ENCODE results near the gene TMEM40.

Gene TMEM40

GRCh38 chr3:12756175-12756574, 2.9 kb downstream of the TMEM40 start:
- no peak overlapping the region for H4K8ac ChIP-seq (ENCODE audit: low read depth, low read length)
- no peak overlapping the region for H2AFZ ChIP-seq (ENCODE audit: insufficient read depth, low read length, poor library complexity)
- H3K79me2 ChIP-seq (ENCODE audit: control insufficient read depth, insufficient read depth, low read length, poor library complexity), result peaks cover 2% of the 10 kb centered on the region
- DNase-seq, result peak in 1 of 2 donors; percentile 8
- no peak overlapping the region for H3K4me2 ChIP-seq (ENCODE audit: low read length)
- H3K4ac ChIP-seq (ENCODE audit: low read depth, low read length), result no peak overlapping the region
- H2BK5ac ChIP-seq (ENCODE audit: low read depth, low read length, poor library complexity), result no peak overlapping the region
- no peak overlapping the region for H3K9ac ChIP-seq (ENCODE audit: low read length)
- H4K12ac ChIP-seq (ENCODE audit: low read depth, low read length), result no peak overlapping the region
- H3K14ac ChIP-seq (ENCODE audit: low read length), result no peak overlapping the region
- peaks cover 23 to 29% of the 10 kb centered on the region in 2 experiments for H3K4me1 ChIP-seq (ENCODE audit: control insufficient read depth in 1 of 2, insufficient read depth in 2 of 2, low read length in 2 of 2)
- no peak overlapping the region for H4K91ac ChIP-seq (ENCODE audit: low read depth, low read length)
- no peak overlapping the region for H2BK120ac ChIP-seq (ENCODE audit: insufficient read depth, low read length, poor library complexity)
- H3K27me3 ChIP-seq (ENCODE audit: insufficient read depth, low read length), result no peaks in the 10 kb centered on the region
- no CpG with 5 or more reads among the region's 4 CpGs for WGBS (ENCODE audit: extremely low coverage, insufficient coverage, insufficient read length)
- H3K79me1 ChIP-seq (ENCODE audit: low read length), result peaks cover 17% of the 10 kb centered on the region
- no peaks in the 10 kb centered on the region for H3K36me3 ChIP-seq (ENCODE audit: control insufficient read depth in 1 of 2, insufficient read depth in 2 of 2, low read length in 2 of 2)
- no peak overlapping the region for H2BK12ac ChIP-seq (ENCODE audit: low read length)
- H3K27ac ChIP-seq (ENCODE audit: low read depth, low read length), result no peak overlapping the region
- no peak overlapping the region for H2AK5ac ChIP-seq (ENCODE audit: low read length)
- H3K9me3 ChIP-seq (ENCODE audit: insufficient read depth, low read depth, low read length), result no peaks in the 10 kb centered on the region
- no peak overlapping the region for H3K4me3 ChIP-seq (ENCODE audit: low read depth, low read length)
- H3K18ac ChIP-seq (ENCODE audit: low read length), result no peak overlapping the region
- H3K23ac ChIP-seq (ENCODE audit: low read length), result no peak overlapping the region

GRCh38 chr3:12755754-12756153, 3.3 kb downstream of the TMEM40 start:
- no peak overlapping the region for H3K4ac ChIP-seq (ENCODE audit: low read depth, low read length)
- H3K4me3 ChIP-seq (ENCODE audit: low read depth, low read length), result no peak overlapping the region
- H4K91ac ChIP-seq (ENCODE audit: low read depth, low read length), result no peak overlapping the region
- no peak overlapping the region for H2AK5ac ChIP-seq (ENCODE audit: low read length)
- no peaks in the 10 kb centered on the region for H3K9me3 ChIP-seq (ENCODE audit: insufficient read depth, low read depth, low read length)
- no peak for DNase-seq
- no peak overlapping the region for H3K14ac ChIP-seq (ENCODE audit: low read length)
- WGBS (ENCODE audit: extremely low coverage, insufficient coverage, insufficient read length), result no CpG with 5 or more reads among the region's 6 CpGs
- H2BK5ac ChIP-seq (ENCODE audit: low read depth, low read length, poor library complexity), result no peak overlapping the region
- peaks cover 17% of the 10 kb centered on the region for H3K79me1 ChIP-seq (ENCODE audit: low read length)
- H3K4me1 ChIP-seq (ENCODE audit: control insufficient read depth in 1 of 2, insufficient read depth in 2 of 2, low read length in 2 of 2), result peaks cover 23 to 28% of the 10 kb centered on the region in 2 experiments
- no peak overlapping the region for H4K8ac ChIP-seq (ENCODE audit: low read depth, low read length)
- H3K4me2 ChIP-seq (ENCODE audit: low read length), result no peak overlapping the region
- no peak overlapping the region for H3K18ac ChIP-seq (ENCODE audit: low read length)
- no peak overlapping the region for H2BK12ac ChIP-seq (ENCODE audit: low read length)
- no peak overlapping the region for H3K9ac ChIP-seq (ENCODE audit: low read length)
- no peak overlapping the region for H3K23ac ChIP-seq (ENCODE audit: low read length)
- no peak overlapping the region for H3K27ac ChIP-seq (ENCODE audit: low read depth, low read length)
- H4K12ac ChIP-seq (ENCODE audit: low read depth, low read length), result no peak overlapping the region
- peaks cover 2% of the 10 kb centered on the region for H3K79me2 ChIP-seq (ENCODE audit: control insufficient read depth, insufficient read depth, low read length, poor library complexity)
- no peak overlapping the region for H2BK120ac ChIP-seq (ENCODE audit: insufficient read depth, low read length, poor library complexity)
- no peaks in the 10 kb centered on the region for H3K36me3 ChIP-seq (ENCODE audit: control insufficient read depth in 1 of 2, insufficient read depth in 2 of 2, low read length in 2 of 2)
- no peaks in the 10 kb centered on the region for H3K27me3 ChIP-seq (ENCODE audit: insufficient read depth, low read length)
- no peak overlapping the region for H2AFZ ChIP-seq (ENCODE audit: insufficient read depth, low read length, poor library complexity)

GRCh38 chr3:12754313-12754712, 4.7 kb downstream of the TMEM40 start:
- no peak overlapping the region for H4K12ac ChIP-seq (ENCODE audit: low read depth, low read length)
- peaks cover under 1% of the 10 kb centered on the region for H3K79me2 ChIP-seq (ENCODE audit: control insufficient read depth, insufficient read depth, low read length, poor library complexity)
- WGBS (ENCODE audit: extremely low coverage, insufficient coverage, insufficient read length), result no CpG with 5 or more reads among the region's 1 CpG
- no peak overlapping the region for H3K4ac ChIP-seq (ENCODE audit: low read depth, low read length)
- no peak overlapping the region for H3K27ac ChIP-seq (ENCODE audit: low read depth, low read length)
- no peak overlapping the region for H2AFZ ChIP-seq (ENCODE audit: insufficient read depth, low read length, poor library complexity)
- no peak overlapping the region for H3K18ac ChIP-seq (ENCODE audit: low read length)
- no peak overlapping the region for H3K4me2 ChIP-seq (ENCODE audit: low read length)
- H3K36me3 ChIP-seq (ENCODE audit: control insufficient read depth in 1 of 2, insufficient read depth in 2 of 2, low read length in 2 of 2), result peaks cover 0 to 3% of the 10 kb centered on the region in 2 experiments
- no peak overlapping the region for H3K4me3 ChIP-seq (ENCODE audit: low read depth, low read length)
- no peak for DNase-seq
- no peak overlapping the region for H3K14ac ChIP-seq (ENCODE audit: low read length)
- H2BK5ac ChIP-seq (ENCODE audit: low read depth, low read length, poor library complexity), result no peak overlapping the region
- H2BK12ac ChIP-seq (ENCODE audit: low read length), result no peak overlapping the region
- H2BK120ac ChIP-seq (ENCODE audit: insufficient read depth, low read length, poor library complexity), result no peak overlapping the region
- no peaks in the 10 kb centered on the region for H3K9me3 ChIP-seq (ENCODE audit: insufficient read depth, low read depth, low read length)
- H3K27me3 ChIP-seq (ENCODE audit: insufficient read depth, low read length), result no peaks in the 10 kb centered on the region
- no peak overlapping the region for H2AK5ac ChIP-seq (ENCODE audit: low read length)
- peaks cover 7% of the 10 kb centered on the region for H3K79me1 ChIP-seq (ENCODE audit: low read length)
- H3K23ac ChIP-seq (ENCODE audit: low read length), result no peak overlapping the region
- peaks cover 11 to 14% of the 10 kb centered on the region in 2 experiments for H3K4me1 ChIP-seq (ENCODE audit: control insufficient read depth in 1 of 2, insufficient read depth in 2 of 2, low read length in 2 of 2)
- H4K91ac ChIP-seq (ENCODE audit: low read depth, low read length), result no peak overlapping the region
- H3K9ac ChIP-seq (ENCODE audit: low read length), result no peak overlapping the region
- no peak overlapping the region for H4K8ac ChIP-seq (ENCODE audit: low read depth, low read length)

- no peak overlapping the region for H3K23ac ChIP-seq (ENCODE audit: low read length)
- H4K91ac ChIP-seq (ENCODE audit: low read depth, low read length), result peak overlapping the region; percentile 19
- no peak overlapping the region for H3K4ac ChIP-seq (ENCODE audit: low read depth, low read length)
- H2BK120ac ChIP-seq (ENCODE audit: insufficient read depth, low read length, poor library complexity), result peak overlapping the region; percentile 54
- no peak overlapping the region for H3K4me2 ChIP-seq (ENCODE audit: low read length)
- H3K79me2 ChIP-seq (ENCODE audit: control insufficient read depth, insufficient read depth, low read length, poor library complexity), result no peaks in the 10 kb centered on the region
- no peak overlapping the region for H3K4me3 ChIP-seq (ENCODE audit: low read depth, low read length)
- no peak overlapping the region for H2BK5ac ChIP-seq (ENCODE audit: low read depth, low read length, poor library complexity)
- peak in 1 of 2 donors; percentile 26 for DNase-seq
- H4K8ac ChIP-seq (ENCODE audit: low read depth, low read length), result peak overlapping the region; percentile 23
- H3K4me1 ChIP-seq (ENCODE audit: control insufficient read depth in 1 of 2, insufficient read depth in 2 of 2, low read length in 2 of 2), result peaks cover 2 to 6% of the 10 kb centered on the region in 2 experiments
- H3K27ac ChIP-seq (ENCODE audit: low read depth, low read length), result no peak overlapping the region
- H3K79me1 ChIP-seq (ENCODE audit: low read length), result peaks cover 4% of the 10 kb centered on the region
- no peak overlapping the region for H4K12ac ChIP-seq (ENCODE audit: low read depth, low read length)
- no peaks in the 10 kb centered on the region for H3K27me3 ChIP-seq (ENCODE audit: insufficient read depth, low read length)
- no peak overlapping the region for H2AK5ac ChIP-seq (ENCODE audit: low read length)
- no peak overlapping the region for H3K18ac ChIP-seq (ENCODE audit: low read length)
- H2AFZ ChIP-seq (ENCODE audit: insufficient read depth, low read length, poor library complexity), result no peak overlapping the region
- no peaks in the 10 kb centered on the region for H3K9me3 ChIP-seq (ENCODE audit: insufficient read depth, low read depth, low read length)
- no CpG with 5 or more reads among the region's 9 CpGs for WGBS (ENCODE audit: extremely low coverage, insufficient coverage, insufficient read length)
- peaks cover 0 to 3% of the 10 kb centered on the region in 2 experiments for H3K36me3 ChIP-seq (ENCODE audit: control insufficient read depth in 1 of 2, insufficient read depth in 2 of 2, low read length in 2 of 2)
- H3K14ac ChIP-seq (ENCODE audit: low read length), result no peak overlapping the region
- H2BK12ac ChIP-seq (ENCODE audit: low read length), result peak overlapping the region; percentile 8
- H3K9ac ChIP-seq (ENCODE audit: low read length), result no peak overlapping the region
Observed at GRCh38 chr3:12753275-12754028, 5.6 kb downstream of the TMEM40 start.
